OCI-LY1 (cell line): Measurements from ENCODE around the gene LAMA4.

Source experiments
- H2AFZ ChIP-seq: fragments of 200-600 bp; sonication (generic), shearing (Covaris generic); 2 replicates; pipeline ENCODE4 v1.6.0; 2014; ENCODE audit warnings: antibody characterized with exemption, mild to moderate bottlenecking, low read length
- H3F3A ChIP-seq: fragments of 200-600 bp; sonication (generic), shearing (Covaris generic); 2 replicates; pipeline ENCODE4 v1.6.0; 2014; ENCODE audit warnings: mild to moderate bottlenecking, antibody characterized with exemption, low read length, moderate library complexity; ENCODE audit not compliant: insufficient read depth
- H3K27ac ChIP-seq: fragments of 200-600 bp; sonication (generic); 2 replicates; pipeline ENCODE4 v1.5.1; 2014; ENCODE audit warnings: low read length, mixed run types, mild to moderate bottlenecking, low read depth; ENCODE audit not compliant: poor library complexity, severe bottlenecking
- H3K27me3 ChIP-seq: fragments of 200-600 bp; sonication (generic); 2 replicates; pipeline ENCODE4 v1.6.0; 2014; ENCODE audit warnings: antibody characterized with exemption, mild to moderate bottlenecking, low read length, moderate library complexity; ENCODE audit not compliant: insufficient read depth
- H3K36me3 ChIP-seq: fragments of 200-600 bp; sonication (generic); 2 replicates; pipeline ENCODE4 v1.6.1; 2014; ENCODE audit warnings: mild to moderate bottlenecking, antibody characterized with exemption, low read length, moderate library complexity, mixed read lengths; ENCODE audit not compliant: insufficient read depth
- H3K4me1 ChIP-seq: fragments of 200-600 bp; sonication (generic); 2 replicates; pipeline ENCODE4 v1.5.1; 2014; ENCODE audit warnings: mild to moderate bottlenecking, low read length, moderate library complexity; ENCODE audit not compliant: insufficient read depth, severe bottlenecking
- H3K4me2 ChIP-seq: fragments of 200-600 bp; sonication (generic), shearing (Covaris generic); 2 replicates; pipeline ENCODE4 v1.6.1; 2014; ENCODE audit warnings: low read length
- H3K4me3 ChIP-seq: fragments of 200-600 bp; sonication (generic); 2 replicates; pipeline ENCODE4 v1.5.1; 2014; ENCODE audit warnings: low read length, low read depth, mild to moderate bottlenecking, mixed read lengths; ENCODE audit not compliant: poor library complexity, severe bottlenecking
- H3K79me2 ChIP-seq: fragments of 200-600 bp; shearing (Covaris generic); 2 replicates; pipeline ENCODE4 v1.6.1; 2016; ENCODE audit warnings: mixed run types, low read length, mixed read lengths; ENCODE audit not compliant: insufficient read depth
- H3K9ac ChIP-seq: fragments of 200-600 bp; sonication (generic), shearing (Covaris generic); 2 replicates; pipeline ENCODE4 v1.6.1; 2014; ENCODE audit warnings: mild to moderate bottlenecking, low read length, mixed read lengths
- H3K9me2 ChIP-seq: fragments of 200-600 bp; sonication (generic), shearing (Covaris generic); 2 replicates; pipeline ENCODE4 v1.6.1; 2014; ENCODE audit warnings: low read depth, mild to moderate bottlenecking, low read length, mixed read lengths
- H3K9me3 ChIP-seq: fragments of 200-600 bp; shearing (Covaris generic); 2 replicates; pipeline ENCODE4 v1.6.1; 2014; ENCODE audit warnings: low read length, mixed read lengths
- H4K20me1 ChIP-seq: fragments of 200-600 bp; sonication (generic), shearing (Covaris generic); 2 replicates; pipeline ENCODE4 v1.6.0; 2016; ENCODE audit warnings: mild to moderate bottlenecking, low read length; ENCODE audit not compliant: insufficient read depth
- CTCF ChIP-seq: fragments of 200-600 bp; sonication (generic), shearing (Covaris generic); IDR thresholded peaks from 2 replicates; pipeline ENCODE4 v1.5.1; 2017; ENCODE audit warnings: mild to moderate bottlenecking, antibody characterized with exemption, low read length, moderate library complexity, mixed read lengths
- EZH2 ChIP-seq: fragments of 200-600 bp; sonication (generic), shearing (Covaris generic); IDR thresholded peaks from 2 replicates; pipeline ENCODE4 v1.8.0; 2017; ENCODE audit warnings: borderline replicate concordance, mixed run types, mild to moderate bottlenecking, antibody characterized with exemption, low read length, moderate library complexity, mixed read lengths

LAMA4 gene

GRCh38 chr6:112176175-112176574 is 78.2 kb downstream of the LAMA4 start:
- no peak overlapping the region for H3K4me3 ChIP-seq
- H3K27ac ChIP-seq, result no peak overlapping the region
- H3K4me1 ChIP-seq, result no peaks in the 10 kb centered on the region
- no peak overlapping the region for H3K4me2 ChIP-seq
- no peaks in the 10 kb centered on the region for H3K79me2 ChIP-seq
- H3F3A ChIP-seq, result no peaks in the 10 kb centered on the region
- no peaks in the 10 kb centered on the region for H3K9me3 ChIP-seq
- TF ChIP-seq CTCF (no peak), EZH2 (no peak)
- H4K20me1 ChIP-seq, result no peaks in the 10 kb centered on the region
- H3K36me3 ChIP-seq, result no peaks in the 10 kb centered on the region
- H3K9ac ChIP-seq, result no peak overlapping the region
- H3K9me2 ChIP-seq, result no peaks in the 10 kb centered on the region
- H3K27me3 ChIP-seq, result no peaks in the 10 kb centered on the region
- no peak overlapping the region for H2AFZ ChIP-seq

- H3K4me2 ChIP-seq, result no peak overlapping the region
- H3K4me1 ChIP-seq, result no peaks in the 10 kb centered on the region
Measured at GRCh38 chr6:112173221-112173804, 81.1 kb downstream of the LAMA4 start.

GRCh38 chr6:112172540-112172939 is 81.8 kb downstream of the LAMA4 start:
- H3K9me3 ChIP-seq, result no peaks in the 10 kb centered on the region
- no peaks in the 10 kb centered on the region for H3F3A ChIP-seq
- H3K79me2 ChIP-seq, result no peaks in the 10 kb centered on the region
- no peak overlapping the region for H3K9ac ChIP-seq
- no peak overlapping the region for H3K4me3 ChIP-seq
- no peaks in the 10 kb centered on the region for H3K27me3 ChIP-seq
- no peak overlapping the region for H2AFZ ChIP-seq
- H3K4me2 ChIP-seq, result no peak overlapping the region
- H3K9me2 ChIP-seq, result no peaks in the 10 kb centered on the region
- no peaks in the 10 kb centered on the region for H3K36me3 ChIP-seq
- TF ChIP-seq CTCF (no peak), EZH2 (no peak)
- no peak overlapping the region for H3K27ac ChIP-seq
- no peaks in the 10 kb centered on the region for H3K4me1 ChIP-seq
- H4K20me1 ChIP-seq, result no peaks in the 10 kb centered on the region

More at GRCh38 chr6:112173221-112173804, 81.1 kb downstream of the LAMA4 start:
- H3F3A ChIP-seq, result no peaks in the 10 kb centered on the region
- H3K27me3 ChIP-seq, result no peaks in the 10 kb centered on the region
- H3K4me3 ChIP-seq, result no peak overlapping the region
- no peaks in the 10 kb centered on the region for H3K9me2 ChIP-seq
- no peaks in the 10 kb centered on the region for H3K9me3 ChIP-seq
- TF ChIP-seq EZH2, result no peak
- no peaks in the 10 kb centered on the region for H3K36me3 ChIP-seq
- no peaks in the 10 kb centered on the region for H3K79me2 ChIP-seq
- H2AFZ ChIP-seq, result no peak overlapping the region
- H3K9ac ChIP-seq, result no peak overlapping the region
- H4K20me1 ChIP-seq, result no peaks in the 10 kb centered on the region
- no peak overlapping the region for H3K27ac ChIP-seq

- Histone ChIP-seq H3K4me2 (no peak overlapping the region), H3K9me2 (no peaks in the 10 kb centered on the region), H3K9me3 (no peaks in the 10 kb centered on the region), H3K36me3 (no peaks in the 10 kb centered on the region), H3F3A (no peaks in the 10 kb centered on the region), H3K27me3 (no peaks in the 10 kb centered on the region), H2AFZ (no peak overlapping the region), H3K4me1 (no peaks in the 10 kb centered on the region), H4K20me1 (no peaks in the 10 kb centered on the region), H3K9ac (no peak overlapping the region), H3K4me3 (no peak overlapping the region), H3K79me2 (no peaks in the 10 kb centered on the region), H3K27ac (no peak overlapping the region)
- TF ChIP-seq EZH2 (no peak), CTCF (no peak)
Measured at GRCh38 chr6:112169541-112169940, 84.8 kb downstream of the LAMA4 start.
